Ishikawa (cell line): ENCODE data around the gene UNC5C.

Source experiments
- CEBPB ChIP-seq: IDR thresholded peaks from 2 replicates; pipeline ENCODE4 v1.6.1; 2012
- CREB1 ChIP-seq: IDR thresholded peaks from 2 replicates; pipeline ENCODE4 v1.6.1; 2012; ENCODE audit warnings: low read depth
- EGR1 ChIP-seq: IDR thresholded peaks from 2 replicates; pipeline ENCODE4 v1.6.1; 2012
- EP300 ChIP-seq: IDR thresholded peaks from 2 replicates; pipeline ENCODE4 v1.6.1; 2012; ENCODE audit warnings: borderline replicate concordance
- FOXM1 ChIP-seq: IDR thresholded peaks from 2 replicates; pipeline ENCODE4 v1.6.1; 2012; ENCODE audit warnings: low read depth, borderline replicate concordance
- NFIC ChIP-seq: IDR thresholded peaks from 2 replicates; pipeline ENCODE4 v1.6.1; 2012
- RAD21 ChIP-seq: IDR thresholded peaks from 2 replicates; pipeline ENCODE4 v1.6.1; 2012; ENCODE audit warnings: low read depth
- REST ChIP-seq: IDR thresholded peaks from 2 replicates; pipeline ENCODE4 v1.6.1; 2012; ENCODE audit warnings: low read depth, mild to moderate bottlenecking
- TAF1 ChIP-seq: IDR thresholded peaks from 2 replicates; pipeline ENCODE4 v1.6.1; 2012; ENCODE audit warnings: low read depth, mild to moderate bottlenecking
- TCF12 ChIP-seq: IDR thresholded peaks from 2 replicates; pipeline ENCODE4 v1.6.1; 2012; ENCODE audit warnings: low read depth
- TEAD4 ChIP-seq: IDR thresholded peaks from 2 replicates; pipeline ENCODE4 v1.6.1; 2012
- USF1 ChIP-seq: IDR thresholded peaks from 2 replicates; pipeline ENCODE4 v1.6.1; 2012
- YY1 ChIP-seq: IDR thresholded peaks from 2 replicates; pipeline ENCODE4 v1.6.1; 2012; ENCODE audit warnings: low read depth
- ZBTB7A ChIP-seq: IDR thresholded peaks from 2 replicates; pipeline ENCODE4 v1.6.1; 2012; ENCODE audit warnings: low read depth
- TF ChIP-seq, protein P1 (sequence below): IDR thresholded peaks from 2 replicates; pipeline ENCODE4 v1.6.1; 2012

The UNC5C gene

GRCh38 chr4:95162867-95163266 is 385.9 kb downstream of the UNC5C start:
- TF ChIP-seq EP300 (no peak), YY1 (no peak), CREB1 (no peak), CEBPB (no peak), NFIC (no peak)
- TF ChIP-seq, protein P1, sequence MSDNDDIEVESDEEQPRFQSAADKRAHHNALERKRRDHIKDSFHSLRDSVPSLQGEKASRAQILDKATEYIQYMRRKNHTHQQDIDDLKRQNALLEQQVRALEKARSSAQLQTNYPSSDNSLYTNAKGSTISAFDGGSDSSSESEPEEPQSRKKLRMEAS: no peak

GRCh38 chr4:95161781-95162469 is 386.8 kb downstream of the UNC5C start:
- TF ChIP-seq EP300: no peak
- no peak for TF ChIP-seq CREB1

DNA sequence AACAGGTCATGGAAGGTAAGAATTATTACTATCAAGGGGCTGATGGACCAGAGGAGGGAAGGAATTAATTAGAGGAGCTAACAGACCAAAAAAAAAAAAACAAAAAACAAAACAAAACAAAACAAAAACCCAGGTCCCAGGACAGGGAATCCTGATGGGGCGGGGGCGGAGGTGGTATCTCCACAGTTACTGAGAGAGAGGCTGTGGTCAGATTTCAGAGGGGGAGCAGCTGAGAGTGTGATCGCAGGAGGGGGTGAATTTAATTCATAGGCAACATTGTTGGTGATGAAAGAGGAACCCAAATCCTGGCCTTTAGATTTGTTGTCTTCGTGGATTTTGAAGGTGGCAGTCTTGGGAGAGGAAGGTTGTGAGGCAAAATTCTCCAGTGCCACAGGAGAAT is 389.4 kb downstream of the UNC5C start:
- TF ChIP-seq YY1: no peak
- no peak for TF ChIP-seq NFIC
- TF ChIP-seq TCF12: no peak
- TF ChIP-seq CEBPB: no peak
- no peak for TF ChIP-seq RAD21
- no peak for TF ChIP-seq FOXM1
- TF ChIP-seq, protein P1: no peak
- TF ChIP-seq EP300: no peak
- no peak for TF ChIP-seq EGR1
- no peak for TF ChIP-seq ZBTB7A
- TF ChIP-seq CREB1: no peak

- no peak for TF ChIP-seq EGR1
- TF ChIP-seq TEAD4: no peak
- no peak for TF ChIP-seq NFIC
- no peak for TF ChIP-seq CREB1
- no peak for TF ChIP-seq EP300
- no peak for TF ChIP-seq REST
- no peak for TF ChIP-seq FOXM1
- no peak for TF ChIP-seq RAD21
- TF ChIP-seq USF1: no peak
- TF ChIP-seq, protein P1: no peak
- TF ChIP-seq TCF12: no peak
- TF ChIP-seq ZBTB7A: no peak
- no peak for TF ChIP-seq YY1
- TF ChIP-seq CEBPB: no peak
Observed at GRCh38 chr4:95158626-95159025, 390.1 kb downstream of the UNC5C start.

GRCh38 chr4:95158045-95158444 is 390.7 kb downstream of the UNC5C start:
- no peak for TF ChIP-seq TAF1
- no peak for TF ChIP-seq REST
- TF ChIP-seq NFIC: no peak
- TF ChIP-seq, protein P1: no peak
- no peak for TF ChIP-seq YY1
- no peak for TF ChIP-seq FOXM1
- TF ChIP-seq ZBTB7A: no peak
- no peak for TF ChIP-seq TCF12

DNA sequence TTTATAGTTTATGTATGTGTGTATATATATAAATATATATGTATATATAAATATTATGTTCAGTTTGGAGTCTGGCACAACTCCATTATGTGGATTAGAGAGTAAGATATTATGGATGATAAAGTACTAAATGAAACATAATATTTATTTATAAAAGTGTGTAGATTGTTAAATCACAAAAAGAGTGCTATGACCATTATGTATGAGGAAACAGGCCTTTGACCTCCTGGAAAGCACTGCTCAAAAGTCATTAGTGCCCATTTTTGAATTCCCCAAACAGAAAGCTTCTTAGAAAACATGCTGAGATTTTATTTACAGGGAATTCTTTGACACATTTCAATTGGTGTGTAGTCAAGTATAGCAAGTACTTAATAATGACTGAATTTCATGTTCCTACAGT is 391.2 kb downstream of the UNC5C start:
- no peak for TF ChIP-seq RAD21
- no peak for TF ChIP-seq EP300
- no peak for TF ChIP-seq TCF12
- TF ChIP-seq CEBPB: no peak
- TF ChIP-seq USF1: no peak

DNA sequence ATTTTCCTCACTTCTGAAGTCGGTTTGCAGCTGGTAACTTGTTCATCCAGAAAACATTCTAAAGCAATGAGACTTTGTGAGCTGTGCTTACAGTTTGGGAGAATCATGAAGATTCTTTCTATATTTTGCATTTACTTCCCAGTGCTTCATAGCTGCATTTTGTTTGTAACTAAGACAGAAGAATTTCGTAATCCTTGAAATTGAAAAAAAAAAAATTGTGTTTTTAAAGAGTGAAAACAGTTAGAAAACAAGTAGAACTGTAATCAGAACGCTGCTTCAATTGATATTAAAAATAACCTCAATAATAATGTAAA is 392.4 kb downstream of the UNC5C start:
- no peak for TF ChIP-seq RAD21
- TF ChIP-seq EP300: no peak
- TF ChIP-seq NFIC: no peak
- TF ChIP-seq EGR1: no peak
- no peak for TF ChIP-seq ZBTB7A
- no peak for TF ChIP-seq TCF12
- no peak for TF ChIP-seq CEBPB
- TF ChIP-seq, protein P1: no peak
- TF ChIP-seq REST: no peak
- TF ChIP-seq TAF1: no peak
- TF ChIP-seq FOXM1: no peak
- no peak for TF ChIP-seq TEAD4
- no peak for TF ChIP-seq CREB1
- TF ChIP-seq USF1: no peak
- no peak for TF ChIP-seq YY1
